ENCODE results near the gene FUNDC2. TPM values are rescaled to one million over a fixed set of nuclear protein-coding genes. Genes with fewer than 3 reads are reported as not detected.
A peak's percentile ranks its signal among the peaks of the same experiment; 100 is the strongest.

FUNDC2 gene
- total RNA-seq, 1 donor from 2014 or later = 62.0 TPM

DNA sequence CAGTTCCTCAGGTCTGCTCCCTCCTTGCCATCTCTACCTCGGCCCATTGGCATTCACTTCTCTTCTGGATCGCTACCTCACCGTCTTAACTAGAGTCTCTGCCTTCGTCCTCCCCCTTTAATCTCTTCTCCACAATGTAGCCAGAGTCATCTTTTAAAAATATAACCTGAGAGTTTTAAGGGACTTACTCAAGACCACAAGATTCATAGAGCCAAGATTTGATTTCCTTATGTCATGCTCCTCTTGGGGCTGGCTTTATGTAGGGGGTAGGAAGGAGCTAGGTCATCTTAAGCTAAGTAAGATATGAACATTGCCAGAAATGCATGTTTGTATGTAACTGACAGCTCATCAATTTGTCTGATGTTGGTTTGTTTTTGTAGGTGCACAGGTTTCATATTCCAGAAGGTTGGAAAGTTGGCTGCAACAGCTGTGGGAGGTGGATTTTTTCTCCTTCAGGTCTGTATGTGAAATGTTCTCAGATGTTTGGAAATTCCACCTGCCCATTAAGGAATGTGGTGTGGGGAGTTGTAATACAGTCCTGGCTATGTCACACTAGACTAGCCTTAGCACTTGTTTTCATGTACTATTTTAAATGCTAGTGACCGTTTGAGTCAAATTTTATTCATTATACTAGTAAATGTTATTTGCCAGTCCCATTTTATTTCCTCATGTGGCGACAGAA, 19.6 kb downstream of the FUNDC2 start:
- no peaks in the 10 kb centered on the region for H3K27me3 Mint-ChIP-seq
- CTCF ChIA-PET = no interaction called here
- intact Hi-C loops (cut with micrococcal nuclease) = no loop called here
- no peaks in the 10 kb centered on the region for H3K9me3 Mint-ChIP-seq
- no peak for ATAC-seq (ENCODE audit: low read depth)
- H3K4me1 Mint-ChIP-seq = peaks cover 3% of the 10 kb centered on the region
- no peak overlapping the region for H3K27ac Mint-ChIP-seq
- TF ChIP-seq, protein P1, sequence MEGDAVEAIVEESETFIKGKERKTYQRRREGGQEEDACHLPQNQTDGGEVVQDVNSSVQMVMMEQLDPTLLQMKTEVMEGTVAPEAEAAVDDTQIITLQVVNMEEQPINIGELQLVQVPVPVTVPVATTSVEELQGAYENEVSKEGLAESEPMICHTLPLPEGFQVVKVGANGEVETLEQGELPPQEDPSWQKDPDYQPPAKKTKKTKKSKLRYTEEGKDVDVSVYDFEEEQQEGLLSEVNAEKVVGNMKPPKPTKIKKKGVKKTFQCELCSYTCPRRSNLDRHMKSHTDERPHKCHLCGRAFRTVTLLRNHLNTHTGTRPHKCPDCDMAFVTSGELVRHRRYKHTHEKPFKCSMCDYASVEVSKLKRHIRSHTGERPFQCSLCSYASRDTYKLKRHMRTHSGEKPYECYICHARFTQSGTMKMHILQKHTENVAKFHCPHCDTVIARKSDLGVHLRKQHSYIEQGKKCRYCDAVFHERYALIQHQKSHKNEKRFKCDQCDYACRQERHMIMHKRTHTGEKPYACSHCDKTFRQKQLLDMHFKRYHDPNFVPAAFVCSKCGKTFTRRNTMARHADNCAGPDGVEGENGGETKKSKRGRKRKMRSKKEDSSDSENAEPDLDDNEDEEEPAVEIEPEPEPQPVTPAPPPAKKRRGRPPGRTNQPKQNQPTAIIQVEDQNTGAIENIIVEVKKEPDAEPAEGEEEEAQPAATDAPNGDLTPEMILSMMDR (IDR thresholded peaks at IDR 0.05) = no peak
- H3K36me3 Mint-ChIP-seq (ENCODE audit: low read depth) = peaks cover 42% of the 10 kb centered on the region
- H3K4me3 Mint-ChIP-seq = no peak overlapping the region
- POLR2A ChIA-PET = no interaction called here
- no peak for DNase-seq

DNA sequence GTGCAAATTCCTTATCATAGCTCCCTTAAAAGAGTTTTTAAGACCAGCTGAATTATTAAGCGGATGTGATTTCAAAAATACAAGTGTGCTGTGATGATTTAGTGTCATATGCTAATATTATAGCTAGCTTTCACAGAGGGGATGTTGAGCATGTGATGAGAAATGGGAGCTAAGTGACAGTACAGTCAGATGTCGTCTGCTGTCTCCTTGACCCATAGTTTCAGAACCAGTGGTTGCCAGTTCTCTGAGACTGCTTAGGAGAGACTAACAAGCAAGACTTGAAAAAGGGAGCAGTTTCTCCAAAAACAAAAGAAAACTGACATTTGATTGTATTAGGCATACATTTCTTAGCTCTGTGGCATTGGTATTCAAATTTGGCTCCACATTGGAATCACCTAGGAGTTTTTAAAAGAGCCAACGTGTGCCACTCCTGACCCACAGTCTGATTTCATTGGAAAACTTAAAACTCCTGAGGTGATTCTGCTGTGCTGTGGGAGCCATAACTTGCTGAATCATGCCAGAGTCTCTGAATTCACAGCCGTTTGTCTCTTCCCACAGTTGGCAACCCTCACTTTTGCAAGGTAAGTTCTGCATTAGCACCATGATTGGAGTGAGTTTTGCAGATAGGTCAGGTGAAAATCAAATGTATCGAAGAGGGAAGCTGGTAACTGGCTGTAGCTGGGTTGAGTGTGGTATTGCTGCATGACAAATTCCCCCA, 20.3 kb downstream of the FUNDC2 start:
- H3K36me3 Mint-ChIP-seq (ENCODE audit: low read depth) = peaks cover 46% of the 10 kb centered on the region
- no peaks in the 10 kb centered on the region for H3K27me3 Mint-ChIP-seq
- no peak overlapping the region for H3K27ac Mint-ChIP-seq
- peaks cover 3% of the 10 kb centered on the region for H3K4me1 Mint-ChIP-seq
- no peak overlapping the region for H3K4me3 Mint-ChIP-seq
- ATAC-seq (ENCODE audit: low read depth) = no peak
- POLR2A ChIA-PET = no interaction called here
- TF ChIP-seq, protein P1 (IDR thresholded peaks at IDR 0.05) = no peak
- intact Hi-C loops (cut with micrococcal nuclease) = no loop called here
- no peak for DNase-seq
- CTCF ChIA-PET = no interaction called here
- no peaks in the 10 kb centered on the region for H3K9me3 Mint-ChIP-seq

DNA sequence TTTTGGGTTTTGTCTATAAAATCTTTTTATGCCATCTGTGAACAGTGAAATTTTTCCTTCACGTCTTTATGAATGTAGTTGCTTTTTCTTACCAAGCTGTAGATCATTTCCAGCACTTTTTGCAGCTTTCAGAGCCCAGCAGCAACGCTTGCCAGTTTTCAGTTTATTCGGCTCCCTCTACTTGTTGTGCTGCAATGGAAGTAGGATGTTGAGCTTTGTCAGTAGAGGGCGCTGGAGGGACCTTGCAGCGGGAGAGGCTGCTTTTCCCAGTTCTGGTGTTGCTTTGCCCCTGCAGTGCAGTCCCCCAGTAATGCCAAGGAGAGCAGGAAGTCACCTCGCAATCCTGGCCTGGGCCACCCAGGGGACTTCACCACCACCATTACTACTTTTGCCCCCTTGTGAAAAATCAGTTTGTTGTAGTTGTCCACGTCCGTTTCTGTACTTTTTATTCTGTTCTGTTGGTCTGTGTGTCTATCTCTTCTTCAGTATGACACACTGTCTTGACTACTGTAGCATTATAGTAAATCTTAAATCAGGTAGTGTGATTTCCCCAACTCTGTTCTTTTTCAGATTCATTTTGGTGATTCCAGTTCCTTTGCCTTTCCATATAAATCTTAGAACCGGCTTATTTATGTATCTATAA, 22.5 kb downstream of the FUNDC2 start:
- H3K27ac Mint-ChIP-seq = peak overlapping the region; percentile 12
- H3K4me3 Mint-ChIP-seq = no peak overlapping the region
- H3K36me3 Mint-ChIP-seq (ENCODE audit: low read depth) = peaks cover 56% of the 10 kb centered on the region
- ATAC-seq (ENCODE audit: low read depth) = no peak
- CTCF ChIA-PET = interaction anchor here (0.7 kb wide), 1 partner anchor 10 kb away, joined by 4 read pairs; no protein-coding TSS in a partner anchor
- peaks cover 6% of the 10 kb centered on the region for H3K4me1 Mint-ChIP-seq
- no peaks in the 10 kb centered on the region for H3K27me3 Mint-ChIP-seq
- TF ChIP-seq, protein P1 (IDR thresholded peaks at IDR 0.05) = no peak
- intact Hi-C loops (cut with micrococcal nuclease) = no loop called here
- DNase-seq = no peak
- POLR2A ChIA-PET = no interaction called here
- no peaks in the 10 kb centered on the region for H3K9me3 Mint-ChIP-seq

DNA sequence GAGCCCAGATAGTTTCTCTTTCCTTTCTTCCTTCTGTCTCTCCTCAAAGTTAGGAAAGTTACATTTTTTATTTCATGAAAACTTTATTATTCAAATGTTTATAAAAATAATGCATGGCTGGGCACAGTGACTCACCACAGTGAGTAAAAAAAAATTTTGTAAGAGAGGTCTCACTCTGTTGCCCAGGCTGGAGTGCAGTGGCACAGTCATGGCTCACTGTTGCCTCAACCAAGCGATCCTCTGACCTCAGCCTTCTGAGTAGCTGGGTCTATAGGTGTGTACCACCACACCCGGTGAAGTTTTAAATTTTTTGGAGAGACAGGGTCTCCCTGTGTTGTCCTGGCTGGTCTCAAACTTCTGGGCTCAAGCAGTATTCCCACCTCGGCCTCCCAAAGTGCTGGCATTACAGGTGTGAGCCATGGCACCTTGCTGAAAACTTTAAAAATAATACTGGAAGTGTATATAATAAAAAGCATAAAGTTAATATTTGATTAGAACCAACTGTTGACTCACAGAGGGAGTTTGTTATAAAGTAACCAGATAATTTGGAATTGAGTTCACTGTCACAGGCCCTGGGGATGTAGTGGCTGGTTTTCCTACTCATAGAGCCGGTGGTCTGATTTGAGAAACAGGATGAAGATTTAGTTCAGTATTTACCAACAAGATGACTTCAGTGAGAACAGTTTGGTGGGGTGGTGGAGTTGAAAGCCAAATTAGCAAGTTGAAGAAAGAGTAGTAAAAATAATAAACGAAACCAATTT, 26.3 kb downstream of the FUNDC2 start:
- H3K4me1 Mint-ChIP-seq = peaks cover 12% of the 10 kb centered on the region
- no peak overlapping the region for H3K4me3 Mint-ChIP-seq
- POLR2A ChIA-PET = no interaction called here
- no peaks in the 10 kb centered on the region for H3K27me3 Mint-ChIP-seq
- TF ChIP-seq, protein P1 (IDR thresholded peaks at IDR 0.05) = no peak
- peaks cover 42% of the 10 kb centered on the region for H3K36me3 Mint-ChIP-seq (ENCODE audit: low read depth)
- no peak for ATAC-seq (ENCODE audit: low read depth)
- CTCF ChIA-PET = no interaction called here
- no peaks in the 10 kb centered on the region for H3K9me3 Mint-ChIP-seq
- H3K27ac Mint-ChIP-seq = no peak overlapping the region
- intact Hi-C loops (cut with micrococcal nuclease) = loop anchor here (10.0 kb wide), 1 partner anchor 138 kb away; no protein-coding TSS in a partner anchor
- DNase-seq = no peak

Data from activated B cell treated with CpG ODN at 0.5 μM for 24 hours (primary cell).